HL-60 (cell line): Measurements from ENCODE around the gene FYN.

ENCODE experiments used
- DNase-seq, 2 experiments: peaks; one replicate each; pipeline ENCODE4 v3.0.0-alpha.2; 2010 to 2020; ENCODE audit warnings: low read depth in 1 of 2, low spot score in 1 of 2
- H3K27ac ChIP-seq: fragments of 250-450 bp; sonication (Bioruptor Pico); replicated peaks from 2 replicates; pipeline ENCODE4 v1.5.1; 2020; ENCODE audit warnings: mild to moderate bottlenecking, moderate library complexity
- H3K27me3 ChIP-seq: fragments of 250-450 bp; sonication (Bioruptor Pico); 2 replicates; pipeline ENCODE4 v1.5.1; 2021; ENCODE audit warnings: mild to moderate bottlenecking, moderate library complexity; ENCODE audit not compliant: insufficient read depth, poor library complexity, severe bottlenecking
- H3K4me3 ChIP-seq: replicated peaks from 2 replicates; pipeline ENCODE4 v1.5.1; 2011; ENCODE audit warnings: mild to moderate bottlenecking, control low read depth, low read length; ENCODE audit not compliant: insufficient read depth
- CTCF ChIP-seq: IDR thresholded peaks from one replicate; pipeline ENCODE4 v1.5.1; 2011; ENCODE audit warnings: low read length, control low read depth, inconsistent platforms; ENCODE audit not compliant: insufficient read depth
- GABPA ChIP-seq: IDR thresholded peaks from 2 replicates; pipeline ENCODE4 v1.6.1; 2012; ENCODE audit warnings: low read depth
- POLR2AphosphoS5 ChIP-seq: IDR thresholded peaks from 2 replicates; pipeline ENCODE4 v1.6.1; 2012; ENCODE audit warnings: low read depth
- SPI1 ChIP-seq: IDR thresholded peaks from 2 replicates; pipeline ENCODE4 v1.6.1; 2012; ENCODE audit warnings: low read depth, mild to moderate bottlenecking, borderline replicate concordance
- TF ChIP-seq, protein P1 (sequence below): IDR thresholded peaks from 2 replicates; pipeline ENCODE4 v1.6.1; 2012; ENCODE audit warnings: low read depth; ENCODE audit not compliant: insufficient replicate concordance

The FYN gene

DNA sequence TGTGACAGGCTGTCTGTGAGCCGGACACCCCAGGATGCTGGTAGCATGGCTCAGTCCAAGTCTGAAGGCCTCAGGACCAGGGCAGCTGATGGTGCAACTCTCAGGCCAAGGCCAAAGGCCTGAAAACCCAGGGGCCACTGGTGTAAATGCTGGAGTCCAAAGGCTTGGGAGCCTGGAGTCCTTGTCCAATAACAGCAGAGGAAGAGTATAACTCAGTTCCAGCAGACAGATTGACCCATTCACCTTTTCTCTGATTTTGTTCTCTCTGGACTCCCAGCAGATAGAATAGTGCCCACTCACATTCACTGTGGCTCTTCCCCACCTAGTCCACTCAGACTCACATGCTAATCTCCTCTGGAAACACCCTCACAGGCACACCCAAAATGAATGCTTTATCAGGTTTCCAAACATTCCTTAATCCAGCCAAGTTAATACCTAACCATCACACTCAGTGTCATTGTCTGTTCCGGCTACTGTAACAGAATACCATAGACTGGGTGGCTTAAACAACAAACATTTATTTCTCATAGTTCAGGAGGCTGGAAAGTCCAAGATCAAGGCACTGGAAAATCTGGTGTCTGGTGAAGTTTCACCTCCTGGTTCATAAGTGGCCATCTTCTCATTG lies 262.6 kb downstream of the FYN start:
- TF ChIP-seq SPI1: no peak
- no peak for TF ChIP-seq GABPA
- no peak for TF ChIP-seq CTCF
- no peak for TF ChIP-seq POLR2AphosphoS5
- TF ChIP-seq, protein P1, sequence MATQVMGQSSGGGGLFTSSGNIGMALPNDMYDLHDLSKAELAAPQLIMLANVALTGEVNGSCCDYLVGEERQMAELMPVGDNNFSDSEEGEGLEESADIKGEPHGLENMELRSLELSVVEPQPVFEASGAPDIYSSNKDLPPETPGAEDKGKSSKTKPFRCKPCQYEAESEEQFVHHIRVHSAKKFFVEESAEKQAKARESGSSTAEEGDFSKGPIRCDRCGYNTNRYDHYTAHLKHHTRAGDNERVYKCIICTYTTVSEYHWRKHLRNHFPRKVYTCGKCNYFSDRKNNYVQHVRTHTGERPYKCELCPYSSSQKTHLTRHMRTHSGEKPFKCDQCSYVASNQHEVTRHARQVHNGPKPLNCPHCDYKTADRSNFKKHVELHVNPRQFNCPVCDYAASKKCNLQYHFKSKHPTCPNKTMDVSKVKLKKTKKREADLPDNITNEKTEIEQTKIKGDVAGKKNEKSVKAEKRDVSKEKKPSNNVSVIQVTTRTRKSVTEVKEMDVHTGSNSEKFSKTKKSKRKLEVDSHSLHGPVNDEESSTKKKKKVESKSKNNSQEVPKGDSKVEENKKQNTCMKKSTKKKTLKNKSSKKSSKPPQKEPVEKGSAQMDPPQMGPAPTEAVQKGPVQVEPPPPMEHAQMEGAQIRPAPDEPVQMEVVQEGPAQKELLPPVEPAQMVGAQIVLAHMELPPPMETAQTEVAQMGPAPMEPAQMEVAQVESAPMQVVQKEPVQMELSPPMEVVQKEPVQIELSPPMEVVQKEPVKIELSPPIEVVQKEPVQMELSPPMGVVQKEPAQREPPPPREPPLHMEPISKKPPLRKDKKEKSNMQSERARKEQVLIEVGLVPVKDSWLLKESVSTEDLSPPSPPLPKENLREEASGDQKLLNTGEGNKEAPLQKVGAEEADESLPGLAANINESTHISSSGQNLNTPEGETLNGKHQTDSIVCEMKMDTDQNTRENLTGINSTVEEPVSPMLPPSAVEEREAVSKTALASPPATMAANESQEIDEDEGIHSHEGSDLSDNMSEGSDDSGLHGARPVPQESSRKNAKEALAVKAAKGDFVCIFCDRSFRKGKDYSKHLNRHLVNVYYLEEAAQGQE: no peak
- Histone ChIP-seq H3K27me3 (no peaks in the 10 kb centered on the region), H3K27ac (no peak overlapping the region), H3K4me3 (no peak overlapping the region)
- DNase-seq: no peak
